HepG2 (cell line): Measurements from ENCODE around the gene ZNF367. TPM values are rescaled to one million over a fixed set of nuclear protein-coding genes. Genes with fewer than 3 reads are reported as not detected.
"Not testable (repeated sequence)": the region's sequence is repeated elsewhere in the genome, so short reads cannot be mapped to it uniquely, and the experiment has no call there.

Experiments used
- ATAC-seq: fragments of 200-7000 bp; cut with Tn5 transposase; 3 replicates; pipeline ENCODE4 v1.9.1; 2020; ENCODE audit warnings: mild to moderate bottlenecking, moderate library complexity
- BruUV-seq: library from RNA; stranded (reverse); fragments of 400-500 nt; replicated peaks from 2 replicates; lab custom pipeline; 2021; lab: Mats Ljungman, UMichigan
- CTCF ChIA-PET: fragments of 300-600 bp; formaldehyde crosslinking; extraction: SDS; loops from one replicate; lab custom pipeline; 2021; ENCODE audit warnings: low total read pairs, inconsistent platforms, low intra/inter-chr PET ratio; lab: Yijun Ruan, JAX
- POLR2A ChIA-PET: fragments of 350-600 bp; sonication (Branson Sonifier 250); formaldehyde crosslinking; loops from one replicate; lab custom pipeline; 2020; ENCODE audit warnings: antibody characterized with exemption, inconsistent platforms; lab: Yijun Ruan, JAX
- DNase-seq: peaks from one replicate; pipeline ENCODE4 v3.0.0-alpha.2; 2015; ENCODE audit warnings: low spot score
- FAIRE-seq: peaks from 3 replicates; lab custom pipeline; 2011; peaks lifted over from hg19 to GRCh38; lab: Jason Lieb, UNC
- H2AFZ ChIP-seq: one replicate; pipeline ENCODE4 v1.6.1; 2011; ENCODE audit warnings: low read length, inconsistent platforms
- H3K27ac ChIP-seq: fragments of 300-600 bp; 3 replicates; pipeline ENCODE4 v1.8.0; 2011; ENCODE audit warnings: mixed run types, mild to moderate bottlenecking, mixed read lengths, low read length, inconsistent platforms; ENCODE audit not compliant: insufficient read depth; ENCODE audit errors: extremely low read length
- H3K27me3 ChIP-seq, 2 experiments: fragments of 200-600 bp in 1 of 2; 2 replicates in 1 of 2; 3 replicates in 1 of 2; pipeline versions ENCODE4 v1.6.0 to v1.8.0; 2011; ENCODE audit warnings: low read length in 2 of 2, mild to moderate bottlenecking in 2 of 2, moderate library complexity in 2 of 2, inconsistent platforms in 1 of 2; ENCODE audit not compliant: insufficient read depth in 2 of 2, control insufficient read depth in 1 of 2
- H3K36me3 ChIP-seq, 2 experiments: fragments of 200-600 bp in 1 of 2; replicated peaks in 1 of 2; 2 replicates in 1 of 2; 3 replicates in 1 of 2; pipeline versions ENCODE4 v1.5.1 to v1.8.0; 2011; ENCODE audit warnings: low read length in 2 of 2, inconsistent platforms in 1 of 2; ENCODE audit not compliant: insufficient read depth in 2 of 2, control insufficient read depth in 1 of 2
- H3K4me1 ChIP-seq: 2 replicates; pipeline ENCODE4 v1.5.1; 2012; ENCODE audit warnings: low read length, inconsistent platforms; ENCODE audit not compliant: insufficient read depth
- H3K4me2 ChIP-seq: 2 replicates; pipeline ENCODE4 v1.6.0; 2011; ENCODE audit warnings: low read depth, low read length, inconsistent platforms
- H3K4me3 ChIP-seq, 3 experiments: fragments of 200-600 bp in 1 of 3; sonication (generic), shearing (Covaris generic) in 1 of 3; replicated peaks in 1 of 3; 2 replicates each; pipeline ENCODE4 v1.5.1; 2011 to 2016; ENCODE audit warnings: low read length in 3 of 3, inconsistent platforms in 2 of 3, low read depth in 2 of 3, mild to moderate bottlenecking in 2 of 3, control low read depth in 1 of 3, mixed read lengths in 1 of 3; ENCODE audit not compliant: insufficient read depth in 1 of 3
- H3K79me2 ChIP-seq: one replicate; pipeline ENCODE4 v1.6.1; 2011; ENCODE audit warnings: low read length, inconsistent platforms; ENCODE audit not compliant: insufficient read depth
- H3K9ac ChIP-seq: 2 replicates; pipeline ENCODE4 v1.6.0; 2011; ENCODE audit warnings: mild to moderate bottlenecking, low read depth, low read length, inconsistent platforms; ENCODE audit not compliant: insufficient read depth
- H3K9me3 ChIP-seq: 2 replicates; pipeline ENCODE4 v1.5.1; 2012; ENCODE audit warnings: mild to moderate bottlenecking, low read length
- H4K20me1 ChIP-seq: 2 replicates; pipeline ENCODE4 v1.6.0; 2011; ENCODE audit warnings: inconsistent platforms, mild to moderate bottlenecking, low read length, moderate library complexity; ENCODE audit not compliant: insufficient read depth
- CENPBD1 ChIP-seq: sonication (generic); formaldehyde crosslinking; IDR thresholded peaks from 2 replicates; pipeline ENCODE4 v1.8.0; 2022; ENCODE audit warnings: missing genetic modification reagents, low read depth, mild to moderate bottlenecking, borderline replicate concordance
- SRSF1 ChIP-seq: fragments of 200-400 bp; formaldehyde crosslinking; optimal IDR thresholded peaks from 2 replicates; pipeline ENCODE3; 2017; ENCODE audit warnings: mild to moderate bottlenecking, low read depth, low read length, moderate library complexity
- ZFAT ChIP-seq: sonication (generic); formaldehyde crosslinking; conservative IDR thresholded peaks from 2 replicates; pipeline ENCODE4 v1.8.1; 2023; ENCODE audit warnings: missing genetic modification reagents, inconsistent platforms
- ZNF460 ChIP-seq: sonication (generic); formaldehyde crosslinking; IDR thresholded peaks from 2 replicates; pipeline ENCODE4 v1.5.1; 2020; ENCODE audit warnings: missing genetic modification reagents, mild to moderate bottlenecking, borderline replicate concordance
- WGBS: methylation state at CpG from one replicate; pipeline ENCODE4 v1.1.6; 2017; ENCODE audit warnings: low lambda C conversion rate; 5-methylcytosine and 5-hydroxymethylcytosine counted together
- in situ Hi-C: cut with HindIII; loops from 2 replicates; pipeline ENCODE4 v1.10.0; 2017; ENCODE audit warnings: low pct_unique_long_range_greater_than_20kb; ENCODE audit not compliant: extremely low pct_ligation_motif_present
- intact Hi-C: fragments of 100-400 bp; cut with micrococcal nuclease; formaldehyde crosslinking; loops from one replicate; pipeline ENCODE4 v1.10.0; 2022; ENCODE audit not compliant: unreplicated experiment
- polyA plus RNA-seq, 8 experiments: library from polyadenylated mRNA; depleted of rRNA in 3 of 8; stranded (reverse) in 7 of 8; unstranded in 1 of 8; fragments of >200 nt; fragmentation: Illumina TruSeq in 4 of 8; extraction: Trizol in 4 of 8; gene quantifications; 2 replicates each; pipeline versions ENCODE4 v1.2.1 to v1.2.3, GENCODE V29; 2011 to 2016; ENCODE audit warnings: low read depth in 4 of 8, missing spikeins in 1 of 8, mixed read lengths in 1 of 8; ENCODE audit not compliant: insufficient read depth in 1 of 8
- total RNA-seq, 5 experiments: library from RNA; depleted of rRNA; stranded (reverse); fragments of >200 nt; fragmentation: Illumina TruSeq; extraction: Trizol; gene quantifications; 2 replicates each; pipeline ENCODE4 v1.2.3, GENCODE V29; 2016; ENCODE audit warnings: low read depth in 1 of 5

ZNF367 gene
- total and polyA plus RNA-seq, 2 of the 13 experiments (the other 11 are each of a cell fraction or from before 2014, with no cell fraction given) = 2.9 to 7.7 TPM

- TF ChIP-seq ZFAT (CRISPR knock-in tag) (no peak), CENPBD1 (no peak), ZNF460 (CRISPR knock-in tag) (peak; percentile 64; the same call in 1 of the 2 replicates), SRSF1 (no peak)
- Histone ChIP-seq H3K27me3 (no peaks in the 10 kb centered on the region), H4K20me1 (no peaks in the 10 kb centered on the region), H2AFZ (no peak overlapping the region), H3K9ac (no peak overlapping the region), H3K4me2 (no peak overlapping the region), H3K27ac (no peak overlapping the region), H3K9me3 (no peaks in the 10 kb centered on the region), H3K4me1 (no peaks in the 10 kb centered on the region), H3K4me3 (no peak overlapping the region), H3K79me2 (peaks cover 1% of the 10 kb centered on the region), H3K36me3 (peaks cover 18 to 72% of the 10 kb centered on the region in 2 experiments)
- FAIRE-seq = no peak
- CTCF ChIA-PET = no interaction called here
- ATAC-seq = no peak
- 100% methylated on average over 2 of the region's 2 CpGs for WGBS
- DNase-seq = no peak
- no TSS peak for BruUV-seq
- POLR2A ChIA-PET = interaction anchor here (0.7 kb wide), 1 partner anchor 16 kb away, joined by 4 read pairs; no protein-coding TSS in a partner anchor
- intact Hi-C loops = no loop called here
- in situ Hi-C loops = no loop called here
Measured at GRCh38 chr9:96360976-96361375, 57.2 kb downstream of the ZNF367 start.

- H3K4me2 ChIP-seq, H3K4me3 ChIP-seq, H3K9me3 ChIP-seq, H3K4me1 ChIP-seq, H2AFZ ChIP-seq, H3K27me3 ChIP-seq, H4K20me1 ChIP-seq, H3K9ac ChIP-seq, DNase-seq, BruUV-seq, intact Hi-C loops, CTCF ChIA-PET, POLR2A ChIA-PET, H3K27ac ChIP-seq, ATAC-seq, in situ Hi-C loops, H3K79me2 ChIP-seq, FAIRE-seq: not testable (repeated sequence)
- H3K36me3 ChIP-seq = peaks cover 20 to 73% of the 10 kb centered on the region in 2 experiments
- WGBS = 100% methylated on average over 6 of the region's 6 CpGs
Measured at GRCh38 chr9:96360523-96360922, 57.6 kb downstream of the ZNF367 start.
